HG03469 (cell line): ENCODE data around the gene PORCN.

Experiments used
- ATAC-seq: cut with Tn5 transposase; IDR thresholded peaks from one replicate; pipeline ENCODE4 v1.9.1; 2021; ENCODE audit warnings: mild to moderate bottlenecking, moderate library complexity, moderate number of reproducible peaks; ENCODE audit not compliant: unreplicated experiment

Gene PORCN

DNA sequence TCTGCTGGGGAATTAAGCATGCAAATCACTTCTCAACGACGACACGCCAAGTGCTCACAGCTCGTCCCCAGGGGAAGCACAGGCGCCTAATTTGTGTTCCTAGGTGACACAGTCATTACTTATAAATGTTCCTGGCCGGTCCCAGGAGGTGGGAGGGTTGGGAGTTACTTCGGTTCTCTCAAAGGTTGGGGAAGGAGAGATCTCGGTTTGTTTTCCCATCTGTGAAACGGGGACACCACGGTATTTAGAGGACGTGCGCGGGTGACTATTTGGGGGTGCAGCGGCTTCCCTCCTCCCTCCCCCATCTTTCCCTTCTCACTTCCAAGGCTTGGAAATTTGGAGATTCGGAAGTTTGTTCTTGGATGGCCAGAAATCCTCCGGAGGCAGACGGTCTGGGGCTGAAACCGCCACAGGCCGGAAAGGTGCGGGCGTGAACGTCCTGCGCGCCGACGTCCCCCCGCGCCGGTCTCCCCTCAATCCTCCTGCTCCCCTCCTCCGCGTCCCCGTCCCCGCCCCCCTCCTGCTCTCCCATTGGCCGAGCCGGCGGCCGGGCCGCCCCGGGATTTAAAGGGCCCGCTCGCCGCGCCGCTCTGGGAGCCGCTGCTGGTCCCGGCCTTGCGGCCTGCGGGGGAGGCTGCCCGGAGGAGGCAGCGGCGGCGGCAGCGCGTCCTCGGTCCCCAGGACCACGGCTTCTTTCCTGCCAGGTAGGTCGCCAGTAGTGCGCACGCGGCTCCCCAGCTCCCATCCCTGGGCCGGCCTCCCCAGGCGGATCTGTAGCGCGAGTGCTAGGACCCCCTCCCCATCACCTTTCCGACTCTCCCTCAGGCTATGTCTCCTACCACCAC, at the start of gene PORCN:
TSS of gene PORCN (plus strand) at position 593 of the 845 bp plus-strand sequence. CDS start 829 bp downstream, outside the sequence.
- ATAC-seq, result no peak

GRCh38 chrX:48459483-48459882, 49.3 kb upstream of the PORCN start:
- ATAC-seq, result no peak

GRCh38 chrX:48460031-48460430, 48.8 kb upstream of the PORCN start:
- no peak for ATAC-seq

DNA sequence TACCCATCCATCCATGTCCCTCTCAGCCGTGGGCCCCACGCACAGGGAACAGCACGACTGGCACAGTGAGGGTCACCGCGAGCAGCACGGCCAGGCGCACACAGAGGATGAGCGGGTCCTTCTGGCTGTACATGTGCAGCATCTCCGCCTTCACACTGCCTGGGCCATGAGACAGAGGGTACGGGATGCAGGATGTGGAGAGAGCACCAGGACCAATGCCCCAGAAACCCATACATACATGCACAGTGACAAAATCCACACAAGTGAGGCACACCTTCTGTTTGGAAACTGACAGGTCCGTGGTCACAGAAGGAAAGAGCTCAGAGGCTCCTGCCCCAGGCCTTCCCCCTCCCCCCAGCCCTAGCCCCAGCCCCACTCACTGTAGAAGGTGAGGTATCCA, 48.2 kb upstream of the PORCN start:
- no peak for ATAC-seq

GRCh38 chrX:48461830-48462229, 47.0 kb upstream of the PORCN start:
- ATAC-seq, result no peak

DNA sequence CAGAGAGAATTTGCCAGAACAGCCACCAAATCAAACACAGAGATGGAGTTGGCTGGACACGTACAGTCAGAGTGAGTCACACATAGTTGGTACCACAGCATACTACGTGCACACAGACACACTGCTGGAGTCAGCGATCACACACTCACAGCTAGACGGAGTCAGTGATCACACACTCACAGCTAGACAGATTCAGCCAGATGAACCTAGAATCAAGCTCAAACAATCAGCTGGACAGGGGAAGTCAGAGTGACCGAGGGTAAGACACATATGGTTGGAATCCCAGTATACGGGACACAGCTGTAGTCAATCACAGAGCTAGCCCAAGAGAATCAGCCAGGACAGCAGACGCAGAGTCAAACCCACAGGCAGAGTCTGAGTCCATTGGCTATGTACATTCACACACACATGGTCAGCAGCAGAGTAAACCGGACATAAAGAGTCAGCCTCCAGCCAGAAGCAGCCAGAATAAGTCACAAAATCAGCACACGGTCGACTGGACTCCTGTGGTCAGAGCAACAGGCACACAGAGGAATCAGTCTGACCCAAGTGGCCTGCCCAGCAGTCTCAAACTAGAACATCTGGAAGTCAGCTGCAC, 43.4 kb upstream of the PORCN start:
- ATAC-seq, result no peak

DNA sequence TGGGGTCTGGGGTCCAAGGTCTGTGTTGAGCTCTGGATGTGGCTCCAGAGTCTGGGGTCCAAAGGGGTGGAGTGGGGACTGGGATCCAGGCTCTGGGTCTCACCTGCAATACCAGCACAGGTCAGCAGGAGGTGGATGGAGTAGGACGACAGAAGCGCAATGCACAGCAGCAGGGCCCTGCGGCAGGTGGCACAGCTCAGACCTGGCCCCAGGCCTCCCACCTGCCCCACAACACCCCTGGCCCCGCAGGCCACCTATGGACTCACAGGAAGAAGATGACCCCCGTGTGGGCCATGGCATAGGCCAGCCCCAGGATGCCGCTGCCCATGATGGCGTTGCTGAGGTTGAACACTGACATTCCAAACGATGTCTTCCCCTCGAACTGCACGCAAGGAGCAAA, 42.1 kb upstream of the PORCN start:
- no peak for ATAC-seq

DNA sequence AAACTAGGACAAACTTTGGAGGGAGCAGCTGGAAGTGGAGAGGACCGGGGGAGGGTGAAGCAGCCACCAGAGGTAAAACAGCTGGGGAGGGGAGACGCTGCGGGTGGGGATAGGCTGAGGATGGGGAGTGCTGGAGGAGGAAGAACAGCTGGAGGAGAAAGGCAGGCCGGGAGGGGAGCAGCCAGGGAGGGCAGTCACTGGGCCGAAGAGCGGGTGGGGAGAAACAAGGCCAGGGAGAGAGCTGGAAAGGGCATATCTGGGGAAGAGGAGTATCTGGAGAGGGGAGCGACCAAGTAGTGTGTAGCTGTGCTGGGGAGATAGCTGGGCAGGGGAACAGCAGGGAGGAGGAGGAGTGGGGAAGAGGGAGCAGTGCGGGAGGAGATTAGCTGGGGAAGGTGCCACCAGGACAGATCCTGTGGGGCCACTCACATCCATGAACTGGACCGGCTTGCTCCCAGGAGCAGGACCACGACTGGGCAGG, 41.5 kb upstream of the PORCN start:
- no peak for ATAC-seq

GRCh38 chrX:48468247-48468671, 40.5 kb upstream of the PORCN start:
- ATAC-seq, result no peak

DNA sequence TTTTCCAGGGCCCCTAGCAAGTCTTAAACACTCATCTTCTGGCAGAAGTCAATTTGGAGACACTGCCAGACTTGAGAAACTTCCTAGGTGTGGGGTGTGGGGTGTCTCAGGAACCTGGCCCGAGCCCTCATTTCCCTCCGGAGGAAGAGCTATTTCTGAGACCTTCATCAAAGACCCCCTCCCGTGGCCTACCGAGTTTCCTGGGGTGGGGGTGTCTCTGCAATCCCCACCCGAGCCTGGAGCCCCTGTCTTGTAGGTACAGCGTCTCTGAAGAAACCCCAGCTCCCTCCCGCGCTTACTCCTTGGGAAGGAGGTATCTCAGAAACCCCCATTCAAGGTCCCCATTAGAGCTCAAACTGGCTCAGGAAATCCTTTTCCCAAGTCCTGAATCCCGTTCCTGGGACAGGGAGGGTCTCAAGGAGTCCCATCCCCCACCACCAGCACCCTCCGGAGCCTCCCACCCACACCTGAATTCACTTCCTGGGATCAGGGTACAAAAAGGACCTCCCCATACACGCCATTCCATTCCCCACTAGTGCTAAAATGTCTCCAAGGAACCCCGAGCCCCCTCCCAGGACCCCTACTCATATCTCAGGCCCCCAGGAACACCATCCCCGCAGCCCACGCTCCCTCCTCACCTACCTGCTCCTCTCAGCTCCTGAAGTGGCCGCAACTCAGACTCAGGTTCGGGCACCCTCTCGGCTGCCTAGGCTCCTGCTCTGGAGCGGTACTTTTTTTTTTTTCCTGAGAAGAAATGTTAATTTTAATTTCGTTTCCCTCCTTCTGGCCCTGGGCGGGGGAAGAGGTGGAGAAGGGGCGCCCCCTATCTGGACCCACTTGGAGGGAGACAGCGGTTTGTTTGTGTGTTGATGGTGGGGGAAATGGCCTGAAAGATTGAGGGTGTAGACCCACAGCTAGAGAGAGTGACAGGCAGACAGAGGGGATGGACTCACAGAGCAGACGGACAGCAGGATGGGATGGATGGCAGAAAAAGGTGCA, 39.8 kb upstream of the PORCN start:
- ATAC-seq, result no peak

- no peak for ATAC-seq
Measured at GRCh38 chrX:48470110-48470832, 38.5 kb upstream of the PORCN start, which contains the start of gene SLC38A5. SLC38A5 (minus strand) TSS chrX:48470260; CDS start chrX:48467924, 2,336 bp downstream.

GRCh38 chrX:48470833-48471118, 38.0 kb upstream of the PORCN start:
- no peak for ATAC-seq

DNA sequence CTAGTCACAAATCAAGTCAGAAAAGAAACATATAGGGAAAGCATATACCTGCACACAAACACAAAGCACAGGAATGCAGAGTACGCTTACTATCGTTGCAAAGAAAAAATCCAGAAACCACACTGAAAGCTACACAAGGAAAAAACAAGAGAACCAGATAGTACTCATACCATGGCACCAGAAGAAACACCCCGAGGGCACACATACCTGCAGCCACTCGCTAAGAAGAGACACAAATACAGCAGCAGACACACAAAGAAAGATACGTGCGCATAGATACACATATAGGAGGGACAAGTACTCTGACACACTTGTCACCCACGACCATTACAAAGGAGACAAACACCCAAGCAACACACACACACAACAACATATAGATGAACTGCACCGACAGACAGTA, 37.3 kb upstream of the PORCN start:
- ATAC-seq, result no peak

DNA sequence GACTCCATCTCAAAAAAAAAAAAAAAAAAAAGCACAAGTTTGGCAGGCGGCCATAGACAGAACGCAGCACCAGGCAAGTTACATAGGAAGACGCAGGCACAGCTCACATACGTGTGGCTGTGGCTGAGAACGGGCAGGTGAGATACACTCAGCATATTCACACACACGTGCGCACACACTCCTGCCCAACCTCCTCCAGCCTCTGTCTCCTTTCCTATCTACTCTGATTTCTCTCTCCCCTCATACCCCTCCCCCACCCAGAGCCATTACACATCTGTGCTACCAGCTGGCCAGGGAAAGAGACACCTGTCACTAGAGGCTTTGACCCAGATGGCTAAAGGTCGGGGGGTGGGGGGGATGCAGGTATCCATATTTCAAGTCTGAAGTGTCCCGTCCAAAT, 36.6 kb upstream of the PORCN start:
- ATAC-seq, result no peak

DNA sequence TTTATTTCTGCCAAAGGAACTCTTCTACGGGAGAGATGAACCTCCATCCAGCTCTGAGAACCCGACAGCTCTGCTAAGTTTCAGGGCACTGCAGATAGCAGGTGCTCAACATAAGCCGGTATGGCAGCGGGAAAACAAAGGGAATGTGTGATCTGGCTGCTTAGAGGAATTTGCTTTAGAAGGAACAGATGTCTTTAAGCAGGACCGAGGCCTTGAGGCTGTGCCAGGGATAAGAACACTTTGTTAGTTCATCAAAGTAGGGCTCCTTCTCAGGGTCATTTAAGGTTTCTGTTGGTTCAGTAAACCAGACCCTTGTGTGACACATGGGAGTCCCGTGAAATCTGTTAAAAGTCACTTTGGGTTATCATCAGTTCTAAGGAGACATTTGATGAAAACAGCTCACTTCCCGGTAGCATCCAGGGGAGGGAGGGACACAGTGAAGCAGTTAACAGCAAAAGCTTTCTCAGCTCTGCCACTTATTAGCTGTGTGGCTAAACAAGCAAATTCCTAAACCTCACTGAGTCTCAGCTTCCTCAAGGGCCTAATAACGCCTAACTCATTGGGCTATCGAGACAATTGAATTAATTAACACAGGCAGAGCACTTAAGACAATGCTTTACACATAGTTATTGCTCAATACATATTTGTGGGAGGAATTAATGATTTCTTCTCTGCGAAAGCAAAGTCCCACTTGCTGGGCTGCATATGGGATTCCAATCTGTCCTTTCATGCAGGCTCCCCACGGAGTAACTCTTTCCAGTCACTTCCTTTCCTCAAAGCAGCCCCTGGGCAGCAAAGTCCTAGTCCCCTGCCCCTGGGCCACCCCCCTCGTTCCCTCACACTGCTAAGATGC, 35.7 kb upstream of the PORCN start:
- ATAC-seq, result no peak

- no peak for ATAC-seq
Measured at GRCh38 chrX:48473704-48473990, 35.1 kb upstream of the PORCN start.

- no peak for ATAC-seq
Measured at GRCh38 chrX:48474127-48474526, 34.7 kb upstream of the PORCN start.

DNA sequence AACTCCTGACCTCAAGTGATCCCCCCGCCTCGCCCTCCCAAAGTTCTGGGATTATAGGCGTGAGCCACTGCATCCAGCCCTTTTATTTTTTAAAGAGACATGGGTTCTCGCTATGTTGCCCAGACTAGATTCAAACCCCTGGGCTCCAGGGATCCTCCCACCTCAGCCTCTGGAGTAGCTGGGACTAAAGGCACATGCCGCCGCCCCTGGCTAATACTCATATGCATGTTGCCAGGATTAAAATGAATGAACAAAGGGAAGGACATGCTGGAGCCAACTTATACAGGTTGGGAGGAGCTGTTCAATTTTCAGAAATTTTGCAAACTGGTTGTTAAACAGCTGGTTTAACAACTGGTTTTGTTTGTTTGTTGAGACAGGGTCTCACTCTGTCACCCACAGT, 34.2 kb upstream of the PORCN start:
- ATAC-seq, result no peak

GRCh38 chrX:48475296-48475695, 33.5 kb upstream of the PORCN start:
- no peak for ATAC-seq
